ENCODE data around the gene ZNF668. TPM values are rescaled to one million over a fixed set of nuclear protein-coding genes. Genes with fewer than 3 reads are reported as not detected.
A peak's percentile ranks its signal among the peaks of the same experiment; 100 is the strongest.

Gene ZNF668
- total and polyA plus RNA-seq, 2 donors (not counting 1 experiment from before 2014, with no cell fraction given): 5.8 to 12.0 TPM

DNA sequence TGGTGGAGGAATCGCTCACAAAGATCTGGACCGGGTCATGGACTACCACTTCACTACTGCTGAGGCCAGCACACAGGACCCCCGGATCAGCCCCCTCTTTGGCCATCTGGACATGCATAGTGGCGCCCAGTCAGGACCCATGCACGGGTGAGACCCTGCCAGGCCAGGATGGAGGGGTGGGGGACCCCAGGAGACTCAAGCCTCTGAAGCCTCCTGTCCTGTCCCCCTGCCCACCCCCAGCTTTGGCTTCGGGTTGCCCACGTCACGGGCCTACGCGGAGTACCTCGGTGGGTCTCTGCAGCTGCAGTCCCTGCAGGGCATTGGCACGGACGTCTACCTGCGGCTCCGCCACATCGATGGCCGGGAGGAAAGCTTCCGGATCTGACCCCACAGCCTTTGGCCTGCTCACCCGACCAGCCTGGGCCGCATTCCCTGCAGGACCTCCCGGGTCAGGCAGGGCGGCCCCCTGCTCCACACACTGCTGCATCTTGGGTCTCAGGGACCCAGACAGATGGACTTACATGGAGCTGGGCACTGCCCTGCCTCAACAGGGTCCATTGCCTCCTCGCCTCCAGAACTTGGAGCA lies 37.9 kb upstream of the ZNF668 start:
- TF ChIP-seq EZH2 (IDR thresholded peaks at IDR 0.05; ENCODE audit: borderline replicate concordance, insufficient read depth, low read depth, low read length, poor library complexity, severe bottlenecking): no peak
- TF ChIP-seq, protein P1, sequence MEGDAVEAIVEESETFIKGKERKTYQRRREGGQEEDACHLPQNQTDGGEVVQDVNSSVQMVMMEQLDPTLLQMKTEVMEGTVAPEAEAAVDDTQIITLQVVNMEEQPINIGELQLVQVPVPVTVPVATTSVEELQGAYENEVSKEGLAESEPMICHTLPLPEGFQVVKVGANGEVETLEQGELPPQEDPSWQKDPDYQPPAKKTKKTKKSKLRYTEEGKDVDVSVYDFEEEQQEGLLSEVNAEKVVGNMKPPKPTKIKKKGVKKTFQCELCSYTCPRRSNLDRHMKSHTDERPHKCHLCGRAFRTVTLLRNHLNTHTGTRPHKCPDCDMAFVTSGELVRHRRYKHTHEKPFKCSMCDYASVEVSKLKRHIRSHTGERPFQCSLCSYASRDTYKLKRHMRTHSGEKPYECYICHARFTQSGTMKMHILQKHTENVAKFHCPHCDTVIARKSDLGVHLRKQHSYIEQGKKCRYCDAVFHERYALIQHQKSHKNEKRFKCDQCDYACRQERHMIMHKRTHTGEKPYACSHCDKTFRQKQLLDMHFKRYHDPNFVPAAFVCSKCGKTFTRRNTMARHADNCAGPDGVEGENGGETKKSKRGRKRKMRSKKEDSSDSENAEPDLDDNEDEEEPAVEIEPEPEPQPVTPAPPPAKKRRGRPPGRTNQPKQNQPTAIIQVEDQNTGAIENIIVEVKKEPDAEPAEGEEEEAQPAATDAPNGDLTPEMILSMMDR (IDR thresholded peaks at IDR 0.05): no peak
- no peak for ATAC-seq (ENCODE audit: low read depth)
- H3K27ac ChIP-seq (ENCODE audit: low read length in 2 of 2): no peak overlapping the region
- H2AFZ ChIP-seq (ENCODE audit: insufficient read depth, low read depth, low read length, poor library complexity, severe bottlenecking): no peak overlapping the region
- H3K9ac ChIP-seq (ENCODE audit: low read length): no peak overlapping the region
- H3K9me3 ChIP-seq (ENCODE audit: control extremely low read depth in 1 of 3, control insufficient read depth in 2 of 3, insufficient read depth in 1 of 3, low read length in 2 of 3): no peaks in the 10 kb centered on the region
- H3K4me3 Mint-ChIP-seq: peak overlapping the region; percentile 8
- H3K4me3 ChIP-seq (ENCODE audit: control extremely low read depth in 1 of 5, extremely low read depth in 1 of 5, insufficient read depth in 1 of 5, low read depth in 2 of 5, low read length in 4 of 5): no peak overlapping the region
- H3K9me3 Mint-ChIP-seq (ENCODE audit: insufficient read depth): no peaks in the 10 kb centered on the region
- ChIA-PET POLR2A (no interaction called here), CTCF (no interaction called here)
- H3K36me3 ChIP-seq (replicated peaks in 1 of 2; ENCODE audit: control extremely low read depth in 1 of 2, control insufficient read depth in 1 of 2, extremely low read depth in 1 of 2, insufficient read depth in 2 of 2, low read length in 1 of 2): peaks cover 1 to 31% of the 10 kb centered on the region in 2 experiments
- no peak overlapping the region for H3K4me2 ChIP-seq (replicated peaks; ENCODE audit: low read depth, low read length, poor library complexity, severe bottlenecking)
- peaks cover 7 to 19% of the 10 kb centered on the region in 2 donors for H3K4me1 ChIP-seq (ENCODE audit: control insufficient read depth in 2 of 2, insufficient read depth in 2 of 2, low read length in 2 of 2)
- peaks cover 19% of the 10 kb centered on the region for H3K4me1 Mint-ChIP-seq
- DNase-seq: no peak
- 98% methylated on average over 23 of the region's 23 CpGs for WGBS (ENCODE audit: insufficient coverage)
- H3K27me3 ChIP-seq (replicated peaks in 1 of 4; ENCODE audit: control extremely low read depth in 1 of 4, control insufficient read depth in 3 of 4, insufficient read depth in 4 of 4, low read length in 3 of 4): no peaks in the 10 kb centered on the region
- no peak overlapping the region for H3K27ac Mint-ChIP-seq
- no peaks in the 10 kb centered on the region for H3K27me3 Mint-ChIP-seq
- H4K20me1 ChIP-seq (ENCODE audit: control insufficient read depth, insufficient read depth, low read length, poor library complexity, severe bottlenecking): peaks cover 5% of the 10 kb centered on the region
- intact Hi-C loops (cut with micrococcal nuclease): no loop called here
- H3K79me2 ChIP-seq (ENCODE audit: control insufficient read depth, insufficient read depth, low read length): peaks cover 18% of the 10 kb centered on the region

- peaks cover 23% of the 10 kb centered on the region for H3K4me1 Mint-ChIP-seq
- Histone ChIP-seq H3K27me3 (replicated peaks in 1 of 4; ENCODE audit: control extremely low read depth in 1 of 4, control insufficient read depth in 3 of 4, insufficient read depth in 4 of 4, low read length in 3 of 4) (no peaks in the 10 kb centered on the region), H3K4me2 (replicated peaks; ENCODE audit: low read depth, low read length, poor library complexity, severe bottlenecking) (no peak overlapping the region), H3K36me3 (replicated peaks in 1 of 2; ENCODE audit: control extremely low read depth in 1 of 2, control insufficient read depth in 1 of 2, extremely low read depth in 1 of 2, insufficient read depth in 2 of 2, low read length in 1 of 2) (peaks cover 1 to 31% of the 10 kb centered on the region in 2 experiments), H3K79me2 (ENCODE audit: control insufficient read depth, insufficient read depth, low read length) (peaks cover 10% of the 10 kb centered on the region), H4K20me1 (ENCODE audit: control insufficient read depth, insufficient read depth, low read length, poor library complexity, severe bottlenecking) (peaks cover 5% of the 10 kb centered on the region), H3K9ac (ENCODE audit: low read length) (no peak overlapping the region), H3K4me1 (ENCODE audit: control insufficient read depth in 2 of 2, insufficient read depth in 2 of 2, low read length in 2 of 2) (peaks cover 7 to 18% of the 10 kb centered on the region in 2 donors), H3K4me3 (ENCODE audit: control extremely low read depth in 1 of 5, extremely low read depth in 1 of 5, insufficient read depth in 1 of 5, low read depth in 2 of 5, low read length in 4 of 5) (no peak overlapping the region), H3K27ac (ENCODE audit: low read length in 2 of 2) (no peak overlapping the region), H3K9me3 (ENCODE audit: control extremely low read depth in 1 of 3, control insufficient read depth in 2 of 3, insufficient read depth in 1 of 3, low read length in 2 of 3) (no peaks in the 10 kb centered on the region), H2AFZ (ENCODE audit: insufficient read depth, low read depth, low read length, poor library complexity, severe bottlenecking) (no peak overlapping the region)
- TF ChIP-seq EZH2 (IDR thresholded peaks at IDR 0.05; ENCODE audit: borderline replicate concordance, insufficient read depth, low read depth, low read length, poor library complexity, severe bottlenecking): no peak
- TF ChIP-seq, protein P1 (IDR thresholded peaks at IDR 0.05): no peak
- H3K27me3 Mint-ChIP-seq: no peaks in the 10 kb centered on the region
- intact Hi-C loops (cut with micrococcal nuclease): no loop called here
- POLR2A ChIA-PET: interaction anchor here (0.6 kb wide), 1 partner anchor 161 kb away, joined by 3 read pairs; no protein-coding TSS in a partner anchor
- ATAC-seq (ENCODE audit: low read depth) (no peak), DNase-seq (no peak)
- no peak overlapping the region for H3K27ac Mint-ChIP-seq
- peak overlapping the region; percentile 86 for H3K4me3 Mint-ChIP-seq
- CTCF ChIA-PET: no interaction called here
- no peaks in the 10 kb centered on the region for H3K9me3 Mint-ChIP-seq (ENCODE audit: insufficient read depth)
- 93% methylated on average over 24 of the region's 26 CpGs for WGBS (ENCODE audit: insufficient coverage)
Observed at GRCh38 chr16:31110106-31111034, 36.3 kb upstream of the ZNF668 start.
